Colonic mucosa (tissue), 4 donors: ENCODE results near the gene GSX1. TPM values are rescaled to one million over a fixed set of nuclear protein-coding genes. Genes with fewer than 3 reads are reported as not detected.

Source experiments
- DNase-seq: peaks from one replicate; pipeline ENCODE4 v3.0.0-alpha.2; 2020
- H3K27ac ChIP-seq: fragments of 200-600 bp; one replicate; pipeline ENCODE4 v1.8.0; 2021
- H3K27me3 ChIP-seq: fragments of 200-600 bp; one replicate; pipeline ENCODE4 v1.8.0; 2021
- H3K36me3 ChIP-seq: fragments of 200-600 bp; one replicate; pipeline ENCODE4 v1.8.0; 2021
- H3K4me1 ChIP-seq: fragments of 200-600 bp; one replicate; pipeline ENCODE4 v1.8.0; 2021; ENCODE audit warnings: mild to moderate bottlenecking
- H3K4me3 ChIP-seq: fragments of 200-600 bp; one replicate; pipeline ENCODE4 v1.8.0; 2021
- H3K9ac ChIP-seq, 2 donors: one replicate each; pipeline ENCODE4 v1.7.0; 2013; ENCODE audit warnings: control low read depth in 2 of 2, low read depth in 2 of 2, low read length in 2 of 2
- H3K9me3 ChIP-seq: fragments of 200-600 bp; one replicate; pipeline ENCODE4 v1.8.0; 2021
- CTCF ChIP-seq: fragments of 200-600 bp; IDR thresholded peaks from one replicate; pipeline ENCODE4 v1.8.0; 2022; ENCODE audit warnings: antibody characterized with exemption, mild to moderate bottlenecking
- intact Hi-C: fragments of 100-400 bp; cut with DNase I; formaldehyde crosslinking; loops from one replicate; pipeline ENCODE4 v1.14.1; 2022
- total RNA-seq, 2 donors: library from RNA; stranded (reverse); fragmentation: NEBNext Ultra II Directional in 1 of 2; extraction: Animal tissue kit (Norgen Biotek cat#: 25700) in 1 of 2; gene quantifications; one replicate each; pipeline ENCODE4 v1.2.1, GENCODE V29; 2021
- donor health status: healthy.
- donor health status: DM: no; HTN: no; CAD: no.
- donor health status: DM: no; HTN: no; CAD: no.

The GSX1 gene
- total RNA-seq, 2 donors from 2014 or later, result not detected

- Histone ChIP-seq H3K9ac (no peak overlapping the region), H3K27me3 (peaks cover 50% of the 10 kb centered on the region), H3K27ac (no peak overlapping the region), H3K4me1 (no peaks in the 10 kb centered on the region), H3K36me3 (no peaks in the 10 kb centered on the region), H3K9me3 (no peaks in the 10 kb centered on the region), H3K4me3 (no peak overlapping the region)
- intact Hi-C loops, result no loop called here
- DNase-seq, result no peak
- no peak for TF ChIP-seq CTCF
These were observed 28.5 kb downstream of the GSX1 start for GRCh38 chr13:27820524-27821482.

GRCh38 chr13:27821566-27821965, 29.3 kb downstream of the GSX1 start:
- no peak for DNase-seq
- H3K36me3 ChIP-seq, result no peaks in the 10 kb centered on the region
- intact Hi-C loops, result no loop called here
- H3K27me3 ChIP-seq, result peaks cover 50% of the 10 kb centered on the region
- no peak overlapping the region for H3K27ac ChIP-seq
- TF ChIP-seq CTCF, result no peak
- no peak overlapping the region for H3K9ac ChIP-seq
- H3K4me3 ChIP-seq, result no peak overlapping the region
- H3K9me3 ChIP-seq, result no peaks in the 10 kb centered on the region
- peaks cover 5% of the 10 kb centered on the region for H3K4me1 ChIP-seq

GRCh38 chr13:27822258-27822872, 30.1 kb downstream of the GSX1 start:
- Histone ChIP-seq H3K9me3 (no peaks in the 10 kb centered on the region), H3K9ac (no peak overlapping the region), H3K27ac (no peak overlapping the region), H3K4me1 (peaks cover 8% of the 10 kb centered on the region), H3K36me3 (no peaks in the 10 kb centered on the region), H3K27me3 (peaks cover 50% of the 10 kb centered on the region), H3K4me3 (no peak overlapping the region)
- no peak for DNase-seq
- TF ChIP-seq CTCF, result no peak
- intact Hi-C loops, result no loop called here

GRCh38 chr13:27822873-27823311, 30.6 kb downstream of the GSX1 start:
- Histone ChIP-seq H3K36me3 (no peaks in the 10 kb centered on the region), H3K9me3 (no peaks in the 10 kb centered on the region), H3K4me1 (peaks cover 8% of the 10 kb centered on the region), H3K27ac (no peak overlapping the region), H3K4me3 (no peak overlapping the region), H3K9ac (no peak overlapping the region), H3K27me3 (peaks cover 50% of the 10 kb centered on the region)
- TF ChIP-seq CTCF, result no peak
- intact Hi-C loops, result no loop called here
- no peak for DNase-seq

- peaks cover 45% of the 10 kb centered on the region for H3K27me3 ChIP-seq
- intact Hi-C loops, result no loop called here
- no peak overlapping the region for H3K27ac ChIP-seq
These were observed 31.8 kb downstream of the GSX1 start for GRCh38 chr13:27824121-27824520.

More at GRCh38 chr13:27824121-27824520, 31.8 kb downstream of the GSX1 start:
- no peak for DNase-seq
- Histone ChIP-seq H3K4me3 (no peak overlapping the region), H3K9me3 (no peaks in the 10 kb centered on the region), H3K4me1 (peaks cover 8% of the 10 kb centered on the region), H3K9ac (no peak overlapping the region), H3K36me3 (no peaks in the 10 kb centered on the region)
- TF ChIP-seq CTCF, result no peak
